Measurements from ENCODE around the gene EIPR1. TPM values are rescaled to one million over a fixed set of nuclear protein-coding genes. Genes with fewer than 3 reads are reported as not detected.

EIPR1 gene
- total RNA-seq, 2 donors from 2014 or later = 18.8 to 39.1 TPM

DNA sequence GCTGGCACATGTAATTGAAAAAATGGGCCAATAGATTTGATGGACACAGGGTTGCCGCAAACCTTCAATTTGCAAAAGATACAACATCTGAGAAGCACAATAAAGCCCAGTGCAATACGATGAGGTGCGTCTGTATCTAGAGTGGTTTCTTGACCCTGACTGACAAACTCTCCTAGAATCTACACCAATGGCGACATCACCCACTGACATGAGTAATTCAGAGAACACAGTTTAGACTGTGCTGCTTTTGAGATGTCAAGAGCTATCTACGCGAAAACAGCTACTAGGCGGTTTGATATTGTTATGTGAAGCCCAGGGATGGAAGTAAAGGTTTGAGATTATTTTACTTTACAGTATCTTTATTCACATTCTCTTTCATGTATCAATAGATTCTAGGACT lies 104.9 kb downstream of the EIPR1 start:
- no peaks in the 10 kb centered on the region for H3K27me3 ChIP-seq
- H3K4me1 ChIP-seq = no peaks in the 10 kb centered on the region
- no peak for DNase-seq
- intact Hi-C loops (cut with DNase I) = no loop called here
- H3K9ac ChIP-seq (ENCODE audit: low read depth in 2 of 2, low read length in 2 of 2) = no peak overlapping the region
- H3K27ac ChIP-seq = no peak overlapping the region
- H3K36me3 ChIP-seq = no peaks in the 10 kb centered on the region
- TF ChIP-seq, protein P1, sequence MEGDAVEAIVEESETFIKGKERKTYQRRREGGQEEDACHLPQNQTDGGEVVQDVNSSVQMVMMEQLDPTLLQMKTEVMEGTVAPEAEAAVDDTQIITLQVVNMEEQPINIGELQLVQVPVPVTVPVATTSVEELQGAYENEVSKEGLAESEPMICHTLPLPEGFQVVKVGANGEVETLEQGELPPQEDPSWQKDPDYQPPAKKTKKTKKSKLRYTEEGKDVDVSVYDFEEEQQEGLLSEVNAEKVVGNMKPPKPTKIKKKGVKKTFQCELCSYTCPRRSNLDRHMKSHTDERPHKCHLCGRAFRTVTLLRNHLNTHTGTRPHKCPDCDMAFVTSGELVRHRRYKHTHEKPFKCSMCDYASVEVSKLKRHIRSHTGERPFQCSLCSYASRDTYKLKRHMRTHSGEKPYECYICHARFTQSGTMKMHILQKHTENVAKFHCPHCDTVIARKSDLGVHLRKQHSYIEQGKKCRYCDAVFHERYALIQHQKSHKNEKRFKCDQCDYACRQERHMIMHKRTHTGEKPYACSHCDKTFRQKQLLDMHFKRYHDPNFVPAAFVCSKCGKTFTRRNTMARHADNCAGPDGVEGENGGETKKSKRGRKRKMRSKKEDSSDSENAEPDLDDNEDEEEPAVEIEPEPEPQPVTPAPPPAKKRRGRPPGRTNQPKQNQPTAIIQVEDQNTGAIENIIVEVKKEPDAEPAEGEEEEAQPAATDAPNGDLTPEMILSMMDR (IDR thresholded peaks at IDR 0.05) = no peak
- H3K4me3 ChIP-seq = no peak overlapping the region
- H3K9me3 ChIP-seq = no peaks in the 10 kb centered on the region

DNA sequence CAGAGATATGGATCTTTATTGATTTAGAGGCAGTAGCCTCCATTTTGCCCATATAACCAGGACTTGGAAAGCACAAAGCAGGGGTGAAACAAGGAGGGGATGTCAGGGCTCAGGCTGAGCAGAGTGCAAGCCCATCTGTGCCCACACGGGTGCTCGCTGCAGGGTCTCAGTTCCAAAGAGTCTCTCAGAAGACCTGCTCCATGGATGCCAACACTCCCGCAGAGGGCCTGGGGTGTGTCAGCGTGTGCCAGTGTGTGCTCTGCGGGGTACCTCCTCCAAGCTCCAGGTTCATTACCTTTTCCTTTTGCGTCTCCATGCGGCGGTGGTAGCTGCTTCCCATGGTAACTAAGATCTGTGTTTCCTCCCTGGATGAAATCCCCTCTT lies 107.5 kb downstream of the EIPR1 start:
- TF ChIP-seq, protein P1 (IDR thresholded peaks at IDR 0.05) = no peak
- Histone ChIP-seq H3K9ac (ENCODE audit: low read depth in 2 of 2, low read length in 2 of 2) (no peak overlapping the region), H3K9me3 (no peaks in the 10 kb centered on the region), H3K27ac (no peak overlapping the region), H3K36me3 (no peaks in the 10 kb centered on the region), H3K27me3 (no peaks in the 10 kb centered on the region), H3K4me1 (no peaks in the 10 kb centered on the region), H3K4me3 (no peak overlapping the region)
- no peak for DNase-seq
- intact Hi-C loops (cut with DNase I) = no loop called here

DNA sequence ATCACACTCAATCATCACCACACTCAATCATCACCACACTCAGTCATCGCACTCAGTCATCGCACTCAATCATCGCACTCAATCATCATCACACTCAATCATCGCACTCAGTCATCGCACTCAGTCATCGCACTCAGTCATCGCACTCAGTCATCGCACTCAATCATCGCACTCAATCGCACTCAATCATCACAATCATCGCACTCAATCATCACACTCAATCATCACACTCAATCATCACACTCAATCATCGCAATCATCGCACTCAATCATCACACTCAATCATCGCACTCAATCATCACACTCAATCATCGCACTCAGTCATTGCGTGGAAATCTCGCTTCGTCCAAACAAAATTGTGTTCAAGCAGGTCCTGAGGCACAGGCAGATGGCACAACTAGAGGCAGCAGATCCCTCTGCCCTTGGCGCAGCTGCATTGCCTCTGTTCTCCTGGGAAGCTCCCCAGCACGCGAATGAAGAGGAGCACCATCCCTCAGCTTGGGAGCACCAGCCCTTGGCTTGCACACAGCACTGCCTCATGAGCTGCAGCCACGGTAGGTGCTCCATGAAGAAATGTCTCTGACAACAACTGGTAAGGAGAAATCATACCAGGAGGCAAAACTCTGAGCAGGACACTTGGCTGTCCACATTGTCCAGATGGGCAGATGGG lies 108.1 kb downstream of the EIPR1 start:
- Histone ChIP-seq H3K27me3 (no peaks in the 10 kb centered on the region), H3K27ac (no peak overlapping the region), H3K4me1 (no peaks in the 10 kb centered on the region), H3K4me3 (no peak overlapping the region), H3K9me3 (no peaks in the 10 kb centered on the region), H3K36me3 (no peaks in the 10 kb centered on the region), H3K9ac (ENCODE audit: low read depth in 2 of 2, low read length in 2 of 2) (no peak overlapping the region)
- DNase-seq = no peak
- intact Hi-C loops (cut with DNase I) = no loop called here
- TF ChIP-seq, protein P1 (IDR thresholded peaks at IDR 0.05) = no peak

DNA sequence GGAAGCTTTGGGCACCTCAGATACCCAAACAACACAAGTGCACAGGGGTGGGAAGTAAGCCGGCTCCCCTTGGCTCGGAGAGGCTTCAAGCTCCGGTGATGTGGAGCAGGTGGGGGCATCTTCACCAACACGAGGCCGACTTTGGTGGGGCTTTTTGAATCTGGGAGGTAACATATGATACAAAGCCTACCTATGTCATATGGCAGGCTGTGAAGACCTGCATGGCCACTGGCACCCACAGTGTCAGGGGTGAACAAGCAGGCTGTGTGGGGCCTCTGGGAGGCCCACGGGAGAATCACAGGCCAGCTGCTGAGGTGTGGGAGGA lies 109.0 kb downstream of the EIPR1 start:
- Histone ChIP-seq H3K9me3 (no peaks in the 10 kb centered on the region), H3K9ac (ENCODE audit: low read depth in 2 of 2, low read length in 2 of 2) (no peak overlapping the region), H3K4me1 (no peaks in the 10 kb centered on the region), H3K36me3 (no peaks in the 10 kb centered on the region), H3K27me3 (no peaks in the 10 kb centered on the region), H3K27ac (no peak overlapping the region), H3K4me3 (no peak overlapping the region)
- DNase-seq = no peak
- intact Hi-C loops (cut with DNase I) = no loop called here
- TF ChIP-seq, protein P1 (IDR thresholded peaks at IDR 0.05) = no peak

DNA sequence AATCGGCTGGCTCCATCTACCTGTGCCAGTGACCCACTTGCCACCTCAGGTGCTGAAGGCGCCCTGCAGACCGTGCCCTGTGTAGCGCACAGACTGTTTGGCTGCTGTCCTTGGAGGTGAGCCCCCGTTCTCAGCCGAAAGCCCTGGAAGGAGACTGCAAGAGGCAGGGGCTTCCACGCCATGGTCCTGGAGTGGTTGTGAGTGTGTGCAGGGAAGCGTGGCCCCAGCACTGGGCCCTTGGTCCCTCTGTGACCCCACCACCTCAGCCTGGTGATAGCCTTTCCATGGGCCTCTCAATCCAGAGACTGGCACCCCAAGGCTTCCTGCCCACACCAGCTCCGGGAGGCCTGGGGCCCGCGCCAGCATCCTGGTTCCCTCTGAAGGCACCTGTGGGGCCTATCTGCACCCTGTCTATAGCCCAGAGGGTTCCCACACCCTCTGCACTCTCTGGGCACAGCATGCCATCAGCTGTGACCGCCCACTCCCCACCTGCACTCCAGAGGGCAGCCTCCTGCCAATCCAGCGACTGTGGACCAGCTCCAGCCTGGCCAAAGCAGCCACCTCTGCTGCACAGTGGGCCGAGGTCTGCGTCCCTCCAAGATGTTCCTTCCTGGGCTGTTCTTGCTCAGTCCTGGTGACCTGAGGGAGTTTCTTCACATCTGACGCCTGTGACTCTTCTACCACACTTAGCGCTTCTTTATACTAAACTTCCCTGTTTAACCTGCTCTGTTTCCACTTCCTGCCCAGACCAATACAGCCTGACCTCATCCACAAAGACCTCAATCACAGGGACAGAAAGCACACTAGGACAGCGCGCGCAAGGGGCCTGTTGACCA lies 109.5 kb downstream of the EIPR1 start:
- Histone ChIP-seq H3K9ac (ENCODE audit: low read depth in 2 of 2, low read length in 2 of 2) (no peak overlapping the region), H3K4me1 (no peaks in the 10 kb centered on the region), H3K4me3 (no peak overlapping the region), H3K9me3 (no peaks in the 10 kb centered on the region), H3K27ac (no peak overlapping the region), H3K27me3 (no peaks in the 10 kb centered on the region), H3K36me3 (no peaks in the 10 kb centered on the region)
- DNase-seq = no peak
- TF ChIP-seq, protein P1 (IDR thresholded peaks at IDR 0.05) = no peak
- intact Hi-C loops (cut with DNase I) = no loop called here

Data from colonic mucosa (tissue), 4 donors.